GM12878 (cell line): Measurements from ENCODE around the gene ZNF474.

Experiments used
- BACH1 ChIP-seq: fragments of 450-650 bp; IDR thresholded peaks from 2 replicates; pipeline ENCODE4 v1.6.1; 2017; ENCODE audit warnings: mild to moderate bottlenecking, borderline replicate concordance
- BCL11A ChIP-seq: IDR thresholded peaks from 2 replicates; pipeline ENCODE4 v1.6.1; 2011; ENCODE audit warnings: low read depth, low read length
- CBX5 ChIP-seq: sonication (generic); IDR thresholded peaks from 2 replicates; pipeline ENCODE4 v1.6.1; 2016; ENCODE audit warnings: low read depth, moderate library complexity, mild to moderate bottlenecking, inconsistent platforms
- CHD1 ChIP-seq: IDR thresholded peaks from 2 replicates; pipeline ENCODE4 v1.6.1; 2012; ENCODE audit warnings: low read depth, low read length, improper control_type of control experiment
- CTCF ChIP-seq, 3 experiments: IDR thresholded peaks in 2 of 3; conservative IDR thresholded peaks in 1 of 3; 2 replicates each; pipeline ENCODE4 v1.5.1; 2011; ENCODE audit warnings: low read depth in 3 of 3, low read length in 3 of 3, mild to moderate bottlenecking in 3 of 3, control low read depth in 2 of 3, moderate library complexity in 2 of 3, inconsistent platforms in 1 of 3, mixed read lengths in 1 of 3; ENCODE audit not compliant: control insufficient read depth in 2 of 3, insufficient read depth in 1 of 3; ENCODE audit errors: extremely low read depth in 1 of 3
- E2F4 ChIP-seq: IDR thresholded peaks from 2 replicates; pipeline ENCODE4 v1.6.1; 2012; ENCODE audit warnings: low read depth, low read length, improper control_type of control experiment
- EGR1 ChIP-seq, 2 experiments: IDR thresholded peaks; 1 replicate in 1 of 2; 2 replicates in 1 of 2; pipeline ENCODE4 v1.6.1; 2011 to 2012; ENCODE audit warnings: low read depth in 2 of 2, low read length in 2 of 2, borderline replicate concordance in 1 of 2, mild to moderate bottlenecking in 1 of 2, moderate library complexity in 1 of 2
- FOS ChIP-seq: IDR thresholded peaks from 3 replicates; pipeline ENCODE4 v1.6.1; 2011; ENCODE audit warnings: borderline replicate concordance; ENCODE audit not compliant: insufficient read length; ENCODE audit errors: extremely low read depth
- HDAC2 ChIP-seq: fragments of 200-600 bp; sonication (generic); IDR thresholded peaks from 2 replicates; pipeline ENCODE4 v1.6.1; 2017
- NR2C1 ChIP-seq: fragments of 450-650 bp; IDR thresholded peaks from 2 replicates; pipeline ENCODE4 v1.6.1; 2017; ENCODE audit warnings: antibody characterized with exemption, mild to moderate bottlenecking, moderate library complexity
- REST ChIP-seq: IDR thresholded peaks from 2 replicates; pipeline ENCODE4 v1.6.1; 2012; ENCODE audit warnings: mild to moderate bottlenecking, low read depth, low read length
- TCF12 ChIP-seq: IDR thresholded peaks from 2 replicates; pipeline ENCODE4 v1.6.1; 2011; ENCODE audit warnings: low read depth, mild to moderate bottlenecking, low read length
- USF2 ChIP-seq: IDR thresholded peaks from 2 replicates; pipeline ENCODE4 v1.6.1; 2011; ENCODE audit warnings: low read depth, low read length, improper control_type of control experiment, borderline replicate concordance
- YY1 ChIP-seq: IDR thresholded peaks from 2 replicates; pipeline ENCODE4 v1.6.1; 2011; ENCODE audit warnings: low read depth, mild to moderate bottlenecking, low read length

- TF ChIP-seq BCL11A (no peak), FOS (no peak), NR2C1 (no peak), CTCF (IDR thresholded peaks at IDR 0.05 in 2 of 3, conservative IDR thresholded peaks at IDR 0.05 in 1 of 3; ENCODE audit: control insufficient read depth in 2 of 3, extremely low read depth in 1 of 3, insufficient read depth in 1 of 3, low read depth in 3 of 3, low read length in 3 of 3) (no peak), YY1 (no peak), BACH1 (no peak), EGR1 (IDR thresholded peaks at IDR 0.05; ENCODE audit: borderline replicate concordance in 1 of 2, low read depth in 2 of 2, low read length in 2 of 2) (no peak), HDAC2 (no peak), CBX5 (no peak), CHD1 (no peak), REST (no peak), USF2 (no peak), TCF12 (no peak), E2F4 (no peak)
Observed at GRCh38 chr5:122129306-122129705, at the start of gene ZNF474.
